Activated T-helper 17 cell treated with anti-CD3 and anti-CD28 coated beads, Interleukin-2, amount 50 U/mL, for 72 hours (primary cell): Measurements from ENCODE around the gene SBK1. TPM values are rescaled to one million over a fixed set of nuclear protein-coding genes. Genes with fewer than 3 reads are reported as not detected.
A peak's percentile ranks its signal among the peaks of the same experiment; 100 is the strongest.

ENCODE experiments used
- ATAC-seq: fragments of 150-1000 bp; cut with Tn5 transposase; replicated peaks from 2 replicates; pipeline ENCODE4 v1.10.0; 2021; ENCODE audit warnings: mild to moderate bottlenecking, moderate library complexity
- H3K27ac Mint-ChIP-seq: one replicate; pipeline ENCODE4 v1.8.0; 2022; ENCODE audit warnings: mixed read lengths
- H3K27me3 Mint-ChIP-seq: one replicate; pipeline ENCODE4 v1.8.0; 2022; ENCODE audit warnings: mixed read lengths
- H3K36me3 Mint-ChIP-seq: one replicate; pipeline ENCODE4 v1.8.0; 2022; ENCODE audit warnings: low read depth, mild to moderate bottlenecking, mixed read lengths
- H3K4me1 Mint-ChIP-seq: one replicate; pipeline ENCODE4 v1.8.0; 2022; ENCODE audit warnings: mixed read lengths
- H3K4me3 Mint-ChIP-seq: one replicate; pipeline ENCODE4 v1.8.0; 2022; ENCODE audit warnings: mild to moderate bottlenecking, mixed read lengths
- H3K9me3 Mint-ChIP-seq: one replicate; pipeline ENCODE4 v1.8.0; 2022; ENCODE audit warnings: mixed read lengths
- total RNA-seq, 2 donors: library from RNA; stranded (reverse); gene quantifications; one replicate each; pipeline ENCODE4 v1.2.3, GENCODE V29; 2022

The SBK1 gene
- total RNA-seq, 2 donors from 2014 or later, result 1.7 to 17.6 TPM

DNA sequence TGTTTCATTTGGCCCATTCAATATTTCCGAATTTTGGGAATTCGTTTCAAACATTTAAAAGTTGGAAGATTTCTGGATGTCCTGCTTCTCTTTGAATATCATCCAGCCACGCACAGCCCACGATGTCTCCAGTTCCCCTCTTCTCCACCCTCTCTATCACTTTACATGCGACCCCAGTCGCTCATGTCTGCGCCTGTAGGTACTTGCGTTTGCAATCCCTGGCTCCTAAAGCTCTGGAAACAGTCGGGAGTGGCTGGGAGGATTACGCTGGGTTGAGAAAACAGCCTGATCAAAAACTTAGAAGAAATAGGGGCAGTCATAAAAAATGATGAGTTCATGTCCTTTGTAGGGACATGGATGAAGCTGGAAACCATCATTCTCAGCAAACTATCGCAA, 1.5 kb upstream of the SBK1 start:
- Mint-ChIP-seq H3K4me1 (peaks cover 26% of the 10 kb centered on the region), H3K9me3 (no peaks in the 10 kb centered on the region), H3K27ac (no peak overlapping the region)

DNA sequence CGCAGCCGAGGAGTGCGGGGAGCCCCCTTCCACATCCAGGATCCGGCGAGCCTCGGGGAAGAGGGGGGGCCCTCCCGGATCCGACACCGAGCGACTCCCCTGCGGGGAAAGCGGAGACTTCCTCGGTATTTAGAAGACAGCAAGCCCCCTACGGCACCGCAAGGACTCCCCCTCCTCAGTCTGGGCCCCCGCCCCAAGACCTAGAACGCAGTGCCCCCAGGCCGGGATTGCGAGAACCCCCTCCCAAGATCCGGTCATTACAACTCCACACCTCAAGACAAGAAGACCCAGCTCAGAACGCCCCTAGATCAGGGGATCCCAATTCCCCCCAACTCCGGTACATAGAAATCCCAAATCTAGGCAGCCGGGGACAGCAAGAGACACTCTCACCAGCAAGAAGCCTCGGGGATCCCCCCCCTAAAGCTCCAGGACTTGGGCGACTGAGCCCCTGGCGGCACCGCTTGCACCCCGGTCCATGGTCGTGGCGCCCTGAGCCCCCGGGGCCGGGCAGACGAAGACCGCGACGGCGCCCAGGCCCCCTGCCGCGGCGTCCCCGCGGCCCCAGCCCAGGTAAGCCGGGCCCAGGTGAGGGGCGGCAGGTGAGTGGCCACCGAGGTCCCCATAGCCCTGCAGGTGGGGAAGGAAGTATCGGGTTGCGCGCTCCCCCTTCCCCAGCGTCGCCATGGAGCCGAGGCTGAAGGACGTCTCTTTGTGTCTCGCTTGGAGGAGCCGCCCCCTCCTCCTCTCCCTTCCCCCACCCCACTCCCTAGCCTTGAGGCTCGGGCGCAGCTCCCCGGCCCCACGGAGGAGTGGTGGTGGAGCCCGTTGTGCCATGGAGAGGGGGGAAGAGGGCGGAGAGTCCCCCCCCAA, 641 bp downstream of the SBK1 start:
- Mint-ChIP-seq H3K4me3 (peak overlapping the region; percentile 76), H3K9me3 (no peaks in the 10 kb centered on the region), H3K4me1 (peaks cover 29% of the 10 kb centered on the region), H3K36me3 (peaks cover 9% of the 10 kb centered on the region), H3K27ac (no peak overlapping the region), H3K27me3 (no peaks in the 10 kb centered on the region)
- ATAC-seq, result no peak

More for the DNA sequence above, 1.5 kb upstream of the SBK1 start:
- peak overlapping the region; percentile 80 for H3K4me3 Mint-ChIP-seq
- H3K36me3 Mint-ChIP-seq, result peaks cover 9% of the 10 kb centered on the region
- ATAC-seq, result no peak
- H3K27me3 Mint-ChIP-seq, result no peaks in the 10 kb centered on the region

GRCh38 chr16:28293601-28293960, 1.3 kb downstream of the SBK1 start:
- H3K4me3 Mint-ChIP-seq, result peak overlapping the region; percentile 76
- H3K9me3 Mint-ChIP-seq, result no peaks in the 10 kb centered on the region
- no peaks in the 10 kb centered on the region for H3K27me3 Mint-ChIP-seq
- H3K27ac Mint-ChIP-seq, result peak overlapping the region; percentile 43
- peaks cover 31% of the 10 kb centered on the region for H3K4me1 Mint-ChIP-seq
- ATAC-seq, result no peak
- H3K36me3 Mint-ChIP-seq, result peaks cover 9% of the 10 kb centered on the region

DNA sequence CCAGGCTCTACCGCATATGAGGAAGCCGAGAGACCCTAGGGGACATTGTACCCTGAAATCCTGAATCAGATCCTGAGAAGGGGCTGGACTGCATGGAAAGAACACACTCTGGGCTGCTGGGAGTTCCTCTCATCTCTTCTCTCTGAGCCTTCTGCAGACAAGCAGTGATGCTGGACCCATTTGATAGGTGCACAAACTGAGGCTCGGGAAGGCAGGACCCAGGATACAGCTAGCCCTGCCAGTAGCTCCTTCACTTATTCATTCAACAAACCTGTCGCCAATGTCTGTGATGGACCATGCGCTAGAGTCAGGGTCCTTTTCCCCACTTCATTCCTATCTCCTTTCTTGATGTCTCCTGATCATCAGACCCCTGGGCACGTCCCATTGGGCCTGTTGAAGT, 1.9 kb downstream of the SBK1 start:
- H3K27ac Mint-ChIP-seq, result no peak overlapping the region
- ATAC-seq, result no peak
- peaks cover 31% of the 10 kb centered on the region for H3K4me1 Mint-ChIP-seq
- H3K36me3 Mint-ChIP-seq, result peaks cover 9% of the 10 kb centered on the region
- peak overlapping the region; percentile 76 for H3K4me3 Mint-ChIP-seq
- no peaks in the 10 kb centered on the region for H3K27me3 Mint-ChIP-seq
- no peaks in the 10 kb centered on the region for H3K9me3 Mint-ChIP-seq

GRCh38 chr16:28295276-28295675, 3.0 kb downstream of the SBK1 start:
- Mint-ChIP-seq H3K4me3 (peak overlapping the region; percentile 76), H3K27ac (no peak overlapping the region), H3K27me3 (no peaks in the 10 kb centered on the region), H3K9me3 (no peaks in the 10 kb centered on the region), H3K36me3 (peaks cover 9% of the 10 kb centered on the region), H3K4me1 (peaks cover 38% of the 10 kb centered on the region)
- ATAC-seq, result no peak

GRCh38 chr16:28297308-28297707, 5.0 kb downstream of the SBK1 start:
- H3K4me1 Mint-ChIP-seq, result peaks cover 30% of the 10 kb centered on the region
- H3K4me3 Mint-ChIP-seq, result peak overlapping the region; percentile 71
- H3K9me3 Mint-ChIP-seq, result no peaks in the 10 kb centered on the region
- ATAC-seq, result no peak
- peaks cover 9% of the 10 kb centered on the region for H3K36me3 Mint-ChIP-seq
- no peaks in the 10 kb centered on the region for H3K27me3 Mint-ChIP-seq
- peak overlapping the region; percentile 79 for H3K27ac Mint-ChIP-seq

DNA sequence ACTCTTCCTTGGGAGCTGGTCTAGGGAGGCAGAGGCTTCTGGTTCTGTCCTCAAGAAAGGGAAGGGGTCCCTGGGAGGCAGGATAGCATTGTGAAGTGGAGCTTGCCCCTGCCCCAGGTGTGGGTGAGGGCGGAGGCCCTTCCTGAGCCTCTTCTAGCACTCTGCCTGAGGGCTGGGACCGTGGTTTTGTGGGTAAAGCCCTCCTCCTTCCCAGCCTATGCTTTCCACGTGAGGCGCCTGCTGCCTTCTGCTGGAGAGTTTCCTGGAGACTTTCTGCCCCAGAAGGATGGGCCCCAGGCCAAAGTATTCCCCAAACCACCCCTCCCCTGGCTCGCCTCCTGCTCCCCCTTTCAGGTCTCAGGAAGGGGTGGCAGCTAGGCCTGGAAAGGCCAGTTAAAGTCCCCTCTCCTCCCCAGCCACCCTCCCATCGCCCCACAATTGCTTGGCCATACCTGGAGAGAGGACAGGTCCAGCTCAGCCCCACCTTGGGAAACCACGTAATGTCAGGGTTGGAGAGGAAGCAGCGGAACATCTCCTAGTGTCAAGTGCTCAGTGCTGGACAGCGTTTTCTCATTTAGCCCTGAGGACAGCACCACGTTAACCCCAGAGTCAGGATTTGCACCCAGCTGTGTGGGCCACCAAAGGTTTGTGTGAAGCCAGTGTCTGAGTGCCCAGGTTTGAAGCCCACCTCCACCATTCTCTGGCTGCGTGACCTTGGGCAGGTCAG, 5.6 kb downstream of the SBK1 start:
- H3K27me3 Mint-ChIP-seq, result no peaks in the 10 kb centered on the region
- peaks cover 9% of the 10 kb centered on the region for H3K36me3 Mint-ChIP-seq
- peak overlapping the region; percentile 79 for H3K27ac Mint-ChIP-seq
- ATAC-seq, result peak; percentile 41
- no peaks in the 10 kb centered on the region for H3K9me3 Mint-ChIP-seq
- H3K4me1 Mint-ChIP-seq, result peaks cover 35% of the 10 kb centered on the region
- peak overlapping the region; percentile 71 for H3K4me3 Mint-ChIP-seq

DNA sequence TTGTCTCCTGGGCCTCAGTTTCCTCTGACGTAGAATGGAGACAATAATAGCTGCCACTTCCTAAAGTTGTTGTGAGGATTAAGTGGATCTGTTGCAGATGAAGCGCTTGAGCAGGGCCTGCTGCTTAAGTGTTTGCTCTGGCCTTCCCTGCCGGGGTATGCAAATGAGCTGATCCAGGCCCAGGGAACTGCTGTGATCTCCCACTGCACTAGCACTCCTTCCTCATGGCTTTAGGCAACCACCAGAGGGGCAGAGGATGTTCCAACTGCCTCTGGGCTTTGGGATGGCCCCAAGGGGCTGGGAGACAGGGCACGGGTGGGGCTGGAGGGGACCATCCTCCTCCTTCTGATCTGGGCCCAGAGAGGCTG, 6.2 kb downstream of the SBK1 start:
- H3K36me3 Mint-ChIP-seq, result peaks cover 9% of the 10 kb centered on the region
- H3K27me3 Mint-ChIP-seq, result no peaks in the 10 kb centered on the region
- H3K4me3 Mint-ChIP-seq, result peak overlapping the region; percentile 71
- no peak overlapping the region for H3K27ac Mint-ChIP-seq
- H3K4me1 Mint-ChIP-seq, result peaks cover 37% of the 10 kb centered on the region
- ATAC-seq, result no peak
- H3K9me3 Mint-ChIP-seq, result no peaks in the 10 kb centered on the region

DNA sequence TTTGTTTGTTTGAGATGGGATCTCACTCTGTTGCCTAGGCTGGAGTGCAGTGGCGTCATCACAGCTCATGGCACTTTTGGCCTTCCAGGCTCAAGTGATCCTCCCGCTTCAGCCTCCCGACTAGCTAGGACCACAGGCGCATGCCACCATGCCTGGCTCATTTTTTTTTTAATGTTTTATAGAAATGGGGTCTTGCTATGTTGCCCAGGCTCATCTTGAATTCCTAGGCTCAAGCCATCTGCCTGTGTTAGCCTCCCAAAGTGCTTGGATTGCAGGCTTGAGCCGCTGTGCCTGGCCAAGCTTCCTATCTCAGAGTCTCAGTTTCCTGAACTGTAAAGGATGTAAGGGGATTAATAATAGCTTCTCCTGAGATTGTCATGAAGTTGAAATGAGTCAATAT, 8.0 kb downstream of the SBK1 start:
- H3K9me3 Mint-ChIP-seq, result no peaks in the 10 kb centered on the region
- H3K27ac Mint-ChIP-seq, result peak overlapping the region; percentile 73
- peaks cover 27% of the 10 kb centered on the region for H3K4me1 Mint-ChIP-seq
- peaks cover 7% of the 10 kb centered on the region for H3K36me3 Mint-ChIP-seq
- no peaks in the 10 kb centered on the region for H3K27me3 Mint-ChIP-seq
- ATAC-seq, result no peak
- no peak overlapping the region for H3K4me3 Mint-ChIP-seq

DNA sequence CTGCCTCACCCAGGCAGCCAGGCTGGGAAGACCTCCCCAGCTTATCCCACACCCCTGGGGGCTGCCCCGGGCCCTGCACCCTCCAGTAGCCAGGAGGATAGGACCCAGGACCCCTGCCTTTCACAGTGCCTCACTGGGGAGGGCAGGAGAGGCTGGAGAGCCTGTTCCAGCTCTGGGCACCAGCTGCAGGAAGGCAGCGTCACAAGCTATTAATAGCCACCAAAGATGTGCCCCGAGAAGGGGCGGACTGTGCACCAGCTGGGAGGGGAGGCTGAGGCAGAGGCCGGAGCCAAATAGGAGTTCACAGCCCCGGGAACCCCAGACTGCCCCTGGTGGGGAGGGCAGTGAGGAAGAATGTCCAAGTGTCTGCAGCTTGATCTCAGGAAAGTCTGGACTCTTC, 8.8 kb downstream of the SBK1 start:
- Mint-ChIP-seq H3K27me3 (no peaks in the 10 kb centered on the region), H3K4me3 (no peak overlapping the region), H3K4me1 (peaks cover 29% of the 10 kb centered on the region), H3K36me3 (peaks cover 6% of the 10 kb centered on the region), H3K27ac (peak overlapping the region; percentile 54), H3K9me3 (no peaks in the 10 kb centered on the region)
- no peak for ATAC-seq

GRCh38 chr16:28301620-28302019, 9.3 kb downstream of the SBK1 start:
- Mint-ChIP-seq H3K36me3 (peaks cover 6% of the 10 kb centered on the region), H3K27ac (peak overlapping the region; percentile 54), H3K4me3 (no peak overlapping the region), H3K4me1 (peaks cover 31% of the 10 kb centered on the region), H3K27me3 (no peaks in the 10 kb centered on the region), H3K9me3 (no peaks in the 10 kb centered on the region)
- ATAC-seq, result no peak

DNA sequence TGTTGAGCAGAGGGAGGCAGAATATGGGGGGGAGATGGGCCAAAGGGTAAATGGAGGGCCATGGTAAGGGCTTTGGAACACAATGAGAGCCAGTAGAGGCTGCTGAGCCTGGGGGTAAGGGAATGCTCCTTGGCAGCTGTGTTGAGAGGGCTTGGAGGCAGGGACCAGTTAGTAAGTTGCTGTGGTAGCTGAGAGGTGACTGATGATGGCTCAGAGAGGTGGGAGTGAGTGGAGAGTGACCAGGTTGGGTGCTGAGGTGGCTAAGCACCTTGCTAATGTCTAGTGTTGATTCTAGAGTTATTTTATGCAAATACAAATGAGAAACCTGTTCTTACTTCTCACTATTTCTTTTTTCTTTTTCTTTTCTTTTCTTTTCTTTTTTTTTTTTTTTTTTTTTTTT, 10.8 kb downstream of the SBK1 start:
- peak overlapping the region; percentile 3 for H3K27ac Mint-ChIP-seq
- no peaks in the 10 kb centered on the region for H3K9me3 Mint-ChIP-seq
- no peaks in the 10 kb centered on the region for H3K27me3 Mint-ChIP-seq
- H3K4me3 Mint-ChIP-seq, result no peak overlapping the region
- peaks cover 6% of the 10 kb centered on the region for H3K36me3 Mint-ChIP-seq
- H3K4me1 Mint-ChIP-seq, result peaks cover 25% of the 10 kb centered on the region
- peak; percentile 84 for ATAC-seq

DNA sequence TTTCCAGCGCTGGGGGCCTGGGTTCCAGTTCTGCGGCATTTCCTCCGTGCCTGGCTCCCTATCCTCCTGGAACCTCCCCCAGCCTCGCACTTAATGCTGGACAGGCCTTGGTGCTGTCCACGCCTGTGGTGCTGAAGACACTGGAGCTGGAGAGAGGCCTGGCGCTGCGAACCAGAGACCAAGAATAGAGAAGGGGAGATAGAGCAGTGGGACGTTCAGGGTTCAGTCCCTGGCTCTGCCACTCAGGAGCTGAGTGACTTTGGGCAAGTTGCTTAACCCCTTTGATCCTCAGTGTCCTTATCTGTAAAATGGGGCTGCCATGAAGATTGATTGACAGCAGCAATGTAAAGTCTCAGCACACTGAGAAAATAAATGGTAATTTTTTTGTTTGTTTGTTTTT, 11.9 kb downstream of the SBK1 start:
- Mint-ChIP-seq H3K27me3 (no peaks in the 10 kb centered on the region), H3K4me1 (peaks cover 28% of the 10 kb centered on the region), H3K27ac (no peak overlapping the region), H3K4me3 (no peak overlapping the region), H3K9me3 (no peaks in the 10 kb centered on the region), H3K36me3 (peaks cover 6% of the 10 kb centered on the region)
- ATAC-seq, result no peak

- no peaks in the 10 kb centered on the region for H3K27me3 Mint-ChIP-seq
- H3K36me3 Mint-ChIP-seq, result peaks cover 6% of the 10 kb centered on the region
- peaks cover 42% of the 10 kb centered on the region for H3K4me1 Mint-ChIP-seq
- H3K9me3 Mint-ChIP-seq, result no peaks in the 10 kb centered on the region
- no peak for ATAC-seq
- H3K4me3 Mint-ChIP-seq, result no peak overlapping the region
- H3K27ac Mint-ChIP-seq, result no peak overlapping the region
These were observed 15.6 kb downstream of the SBK1 start for GRCh38 chr16:28307936-28308335.
